Gastrocnemius medialis (tissue), 4 donors: Measurements from ENCODE around the gene TGFB1I1.

Experiments
- POLR2A ChIP-seq, 2 donors: fragments of 450-650 bp; IDR thresholded peaks; one replicate each; pipeline ENCODE4 v1.6.1; 2017; ENCODE audit warnings: antibody characterized with exemption in 2 of 2, mild to moderate bottlenecking in 2 of 2, moderate library complexity in 2 of 2
- TF ChIP-seq, protein P1 (sequence below), 5 experiments: fragments of 450-650 bp in 3 of 5; fragments of 200-600 bp in 2 of 5; sonication (generic) in 2 of 5; IDR thresholded peaks in 4 of 5; conservative IDR thresholded peaks in 1 of 5; 1 replicate in 4 of 5; 2 replicates in 1 of 5; pipeline ENCODE4 v1.5.1; 2016 to 2019; ENCODE audit warnings: antibody characterized with exemption in 5 of 5, mild to moderate bottlenecking in 3 of 5, moderate library complexity in 3 of 5

DNA sequence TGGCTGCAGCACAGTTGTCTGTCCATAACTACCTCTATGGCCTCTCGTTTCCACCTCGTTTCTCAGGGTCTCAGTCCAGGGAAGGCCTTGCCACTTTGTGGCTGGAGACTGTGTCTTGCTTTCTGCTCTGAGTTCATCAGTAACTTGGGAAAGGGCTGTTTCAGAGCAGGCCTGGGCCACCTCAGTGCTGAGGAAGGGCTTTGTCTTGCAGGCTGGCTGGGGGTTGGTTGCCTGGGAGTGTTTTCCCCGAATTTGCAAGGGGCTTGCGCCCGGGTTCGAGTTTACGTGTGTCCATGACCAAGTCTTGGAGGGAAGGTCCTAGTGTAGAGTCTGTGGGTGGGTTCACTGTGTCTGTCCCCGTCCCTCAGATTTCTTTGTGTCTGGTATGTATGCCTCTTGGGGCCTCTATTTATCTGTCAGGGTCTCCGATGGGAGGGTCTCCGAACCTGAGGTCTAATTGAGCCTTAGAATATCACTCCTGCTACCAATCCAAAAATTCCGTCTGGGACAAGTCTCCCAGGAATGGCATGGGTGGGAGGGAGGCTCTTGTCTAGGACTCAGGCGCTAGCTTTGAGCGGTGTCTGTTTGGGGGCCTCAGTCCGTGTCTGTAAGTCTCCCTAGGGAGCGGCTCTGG, 594 bp upstream of the TGFB1I1 start:
- TF ChIP-seq, protein P1, sequence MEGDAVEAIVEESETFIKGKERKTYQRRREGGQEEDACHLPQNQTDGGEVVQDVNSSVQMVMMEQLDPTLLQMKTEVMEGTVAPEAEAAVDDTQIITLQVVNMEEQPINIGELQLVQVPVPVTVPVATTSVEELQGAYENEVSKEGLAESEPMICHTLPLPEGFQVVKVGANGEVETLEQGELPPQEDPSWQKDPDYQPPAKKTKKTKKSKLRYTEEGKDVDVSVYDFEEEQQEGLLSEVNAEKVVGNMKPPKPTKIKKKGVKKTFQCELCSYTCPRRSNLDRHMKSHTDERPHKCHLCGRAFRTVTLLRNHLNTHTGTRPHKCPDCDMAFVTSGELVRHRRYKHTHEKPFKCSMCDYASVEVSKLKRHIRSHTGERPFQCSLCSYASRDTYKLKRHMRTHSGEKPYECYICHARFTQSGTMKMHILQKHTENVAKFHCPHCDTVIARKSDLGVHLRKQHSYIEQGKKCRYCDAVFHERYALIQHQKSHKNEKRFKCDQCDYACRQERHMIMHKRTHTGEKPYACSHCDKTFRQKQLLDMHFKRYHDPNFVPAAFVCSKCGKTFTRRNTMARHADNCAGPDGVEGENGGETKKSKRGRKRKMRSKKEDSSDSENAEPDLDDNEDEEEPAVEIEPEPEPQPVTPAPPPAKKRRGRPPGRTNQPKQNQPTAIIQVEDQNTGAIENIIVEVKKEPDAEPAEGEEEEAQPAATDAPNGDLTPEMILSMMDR (IDR thresholded peaks at IDR 0.05 in 4 of 5, conservative IDR thresholded peaks at IDR 0.05 in 1 of 5): no peak
- TF ChIP-seq POLR2A (IDR thresholded peaks at IDR 0.05): no peak
